NCI-H69 (cell line): ENCODE measurements around the gene ANOS1.
"Not testable (repeated sequence)": the region's sequence is repeated elsewhere in the genome, so short reads cannot be mapped to it uniquely, and the experiment has no call there.

Experiments
- DNase-seq: peaks from one replicate; lab custom pipeline; 2025; lab: John Stamatoyannopoulos, UW

Gene ANOS1, protein sequence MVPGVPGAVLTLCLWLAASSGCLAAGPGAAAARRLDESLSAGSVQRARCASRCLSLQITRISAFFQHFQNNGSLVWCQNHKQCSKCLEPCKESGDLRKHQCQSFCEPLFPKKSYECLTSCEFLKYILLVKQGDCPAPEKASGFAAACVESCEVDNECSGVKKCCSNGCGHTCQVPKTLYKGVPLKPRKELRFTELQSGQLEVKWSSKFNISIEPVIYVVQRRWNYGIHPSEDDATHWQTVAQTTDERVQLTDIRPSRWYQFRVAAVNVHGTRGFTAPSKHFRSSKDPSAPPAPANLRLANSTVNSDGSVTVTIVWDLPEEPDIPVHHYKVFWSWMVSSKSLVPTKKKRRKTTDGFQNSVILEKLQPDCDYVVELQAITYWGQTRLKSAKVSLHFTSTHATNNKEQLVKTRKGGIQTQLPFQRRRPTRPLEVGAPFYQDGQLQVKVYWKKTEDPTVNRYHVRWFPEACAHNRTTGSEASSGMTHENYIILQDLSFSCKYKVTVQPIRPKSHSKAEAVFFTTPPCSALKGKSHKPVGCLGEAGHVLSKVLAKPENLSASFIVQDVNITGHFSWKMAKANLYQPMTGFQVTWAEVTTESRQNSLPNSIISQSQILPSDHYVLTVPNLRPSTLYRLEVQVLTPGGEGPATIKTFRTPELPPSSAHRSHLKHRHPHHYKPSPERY

DNA sequence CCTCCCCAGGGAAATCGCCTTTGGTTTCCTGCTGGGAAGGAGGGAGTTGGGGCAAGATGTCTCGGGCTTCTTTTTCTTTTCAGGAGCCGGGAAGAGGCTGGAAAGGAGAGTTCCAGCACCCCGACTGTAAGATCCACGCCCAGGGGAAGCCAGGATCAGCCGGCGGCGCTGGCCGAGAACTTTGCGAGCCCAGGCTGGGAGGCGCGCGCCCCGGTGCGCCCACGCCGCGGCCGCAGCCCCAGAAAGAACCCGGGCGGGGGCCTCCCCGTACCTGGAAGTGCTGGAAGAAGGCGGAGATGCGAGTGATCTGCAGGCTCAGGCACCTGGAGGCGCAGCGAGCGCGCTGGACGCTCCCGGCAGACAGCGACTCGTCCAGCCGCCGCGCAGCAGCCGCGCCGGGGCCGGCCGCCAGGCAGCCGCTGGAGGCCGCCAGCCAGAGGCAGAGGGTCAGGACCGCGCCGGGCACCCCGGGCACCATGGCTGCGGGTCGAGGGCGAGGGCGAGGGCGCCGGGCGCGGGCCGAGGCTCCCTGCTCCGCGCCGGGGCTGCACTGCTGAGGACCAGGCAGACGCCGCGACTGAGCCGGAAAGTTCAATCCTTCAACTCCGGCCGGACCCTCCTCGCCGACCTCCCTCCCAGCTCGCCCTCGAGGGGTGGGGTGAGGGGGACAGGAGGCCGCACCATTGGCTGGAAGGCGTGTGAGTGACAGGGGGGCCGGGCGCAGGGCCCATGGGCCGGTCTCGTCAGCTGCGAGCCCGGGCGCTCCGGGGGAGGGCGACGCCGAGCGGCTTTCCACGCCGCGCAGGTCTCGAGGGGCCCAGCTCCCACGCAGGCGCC is at the start of gene ANOS1:
Gene ANOS1, minus strand, starts transcription at position 579 of the 837 bp plus-strand sequence. Its CDS starts 101 bp downstream, at position 478.
- DNase-seq = peak; percentile 66

DNA sequence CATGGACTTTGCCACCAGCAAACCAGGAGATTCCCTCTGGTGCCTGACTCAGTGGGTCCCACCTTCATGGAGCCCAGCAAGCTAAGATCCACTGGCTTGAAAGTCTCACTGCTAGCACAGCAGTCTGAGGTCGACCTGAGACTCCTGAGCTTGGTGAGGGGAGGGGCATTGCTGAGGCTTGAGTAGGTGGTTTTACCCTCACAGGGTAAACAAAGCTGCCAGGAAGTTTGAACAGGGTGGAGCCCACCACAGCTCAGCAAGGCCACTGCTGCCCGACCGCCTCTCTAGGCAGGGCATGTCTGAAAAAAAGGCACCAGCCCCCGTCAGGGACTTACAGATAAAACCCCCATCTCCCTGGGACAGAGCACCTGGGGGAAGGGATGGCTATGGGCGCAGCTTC is 41.2 kb upstream of the ANOS1 start:
- DNase-seq = no peak

- DNase-seq = no peak
Observed at GRCh38 chrX:8760021-8760420, 28.1 kb upstream of the ANOS1 start.

- DNase-seq = not testable (repeated sequence)
Observed at GRCh38 chrX:8758706-8759105, 26.8 kb upstream of the ANOS1 start.

DNA sequence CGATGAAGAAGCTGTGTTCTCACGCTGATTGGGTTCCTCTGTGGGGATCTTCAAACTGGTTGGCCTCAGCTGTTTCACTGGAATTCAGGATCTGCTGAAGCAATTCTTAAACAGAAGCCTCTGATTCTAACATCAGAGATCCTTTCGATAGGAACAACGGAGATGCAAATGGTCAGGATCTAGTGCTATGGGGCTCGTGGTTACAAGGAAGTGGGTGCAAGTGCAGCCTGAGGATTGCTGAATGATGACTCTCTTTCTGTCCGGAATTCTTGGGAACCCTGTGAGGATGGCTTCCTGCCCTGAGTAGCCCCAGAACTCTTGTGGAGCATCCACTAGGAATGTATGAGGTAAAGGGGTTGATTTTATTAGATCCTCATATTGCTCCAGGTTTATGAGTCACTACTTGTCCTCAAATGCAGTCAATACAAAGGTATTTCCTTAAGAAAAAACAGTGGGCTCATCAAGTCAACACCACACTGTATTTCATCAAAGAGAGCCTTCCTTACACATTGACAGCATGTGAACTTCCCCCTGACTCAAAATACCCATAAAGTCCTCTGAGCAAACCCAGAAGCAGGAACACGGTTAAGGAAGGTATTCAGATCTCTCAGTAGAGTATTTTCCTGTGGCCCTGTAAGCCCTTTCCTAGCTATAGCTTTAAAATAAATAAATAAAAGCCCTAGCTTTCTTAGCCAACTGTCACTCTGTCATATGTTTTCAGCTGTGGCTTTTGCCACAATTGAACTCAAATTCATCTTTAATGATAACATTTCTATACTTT is 25.9 kb upstream of the ANOS1 start:
- not testable (repeated sequence) for DNase-seq

GRCh38 chrX:8755813-8756212 is 23.9 kb upstream of the ANOS1 start:
- no peak for DNase-seq

DNA sequence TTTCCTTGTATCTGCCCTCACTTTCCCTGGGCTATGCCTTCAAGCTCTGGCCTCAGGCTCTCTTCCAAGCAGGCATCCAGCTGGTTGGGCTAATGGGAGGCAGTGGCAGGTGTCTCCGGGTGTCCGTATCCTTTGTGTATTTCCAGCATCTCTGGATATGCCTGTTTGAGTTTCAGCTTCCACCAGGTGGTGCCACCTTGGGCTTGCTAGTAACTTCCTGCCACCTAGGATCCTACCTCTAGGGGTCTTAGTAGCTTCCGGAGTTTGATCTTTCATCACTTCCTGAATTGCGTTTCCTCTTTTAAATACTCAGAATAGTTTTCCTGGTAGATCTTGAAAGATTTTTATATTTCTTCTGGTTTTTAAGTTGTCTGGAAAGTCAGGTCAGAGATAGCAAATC is 23.2 kb upstream of the ANOS1 start:
- peak; percentile 44 for DNase-seq

GRCh38 chrX:8749697-8750096 is 17.8 kb upstream of the ANOS1 start:
- no peak for DNase-seq

- peak; percentile 28 for DNase-seq
Observed at GRCh38 chrX:8748855-8749254, 16.9 kb upstream of the ANOS1 start.

DNA sequence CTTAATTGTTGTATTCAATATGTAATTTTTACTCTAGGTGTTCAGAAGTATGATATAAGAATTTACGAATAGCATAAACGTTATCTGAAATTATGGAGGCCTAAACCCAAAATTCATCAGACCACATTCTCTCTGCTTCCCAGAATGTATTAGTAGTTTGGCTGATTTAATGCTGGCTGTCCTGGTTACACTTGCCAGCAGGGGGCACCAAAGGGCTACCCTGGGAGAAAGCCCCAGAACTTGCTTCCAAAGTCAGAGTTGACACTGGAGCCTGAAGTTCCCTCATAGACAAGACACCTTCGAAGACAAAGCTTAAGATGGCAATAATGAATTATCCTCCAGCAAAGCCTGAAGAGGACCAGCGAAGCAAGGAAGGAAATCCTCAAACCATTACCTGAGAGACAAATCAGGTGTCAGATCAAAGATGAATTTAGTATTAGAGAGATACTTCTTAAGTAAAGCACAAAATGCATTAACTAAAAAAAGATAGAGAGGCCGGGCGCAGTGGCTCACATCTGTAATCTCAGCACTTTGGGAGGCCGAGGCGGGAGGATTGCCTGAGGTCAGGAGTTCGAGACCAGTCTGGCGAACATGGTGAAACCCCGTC is 11.3 kb upstream of the ANOS1 start:
- peak; percentile 38 for DNase-seq

- peak; percentile 2 for DNase-seq
Observed at GRCh38 chrX:8741981-8742380, 10.0 kb upstream of the ANOS1 start.

DNA sequence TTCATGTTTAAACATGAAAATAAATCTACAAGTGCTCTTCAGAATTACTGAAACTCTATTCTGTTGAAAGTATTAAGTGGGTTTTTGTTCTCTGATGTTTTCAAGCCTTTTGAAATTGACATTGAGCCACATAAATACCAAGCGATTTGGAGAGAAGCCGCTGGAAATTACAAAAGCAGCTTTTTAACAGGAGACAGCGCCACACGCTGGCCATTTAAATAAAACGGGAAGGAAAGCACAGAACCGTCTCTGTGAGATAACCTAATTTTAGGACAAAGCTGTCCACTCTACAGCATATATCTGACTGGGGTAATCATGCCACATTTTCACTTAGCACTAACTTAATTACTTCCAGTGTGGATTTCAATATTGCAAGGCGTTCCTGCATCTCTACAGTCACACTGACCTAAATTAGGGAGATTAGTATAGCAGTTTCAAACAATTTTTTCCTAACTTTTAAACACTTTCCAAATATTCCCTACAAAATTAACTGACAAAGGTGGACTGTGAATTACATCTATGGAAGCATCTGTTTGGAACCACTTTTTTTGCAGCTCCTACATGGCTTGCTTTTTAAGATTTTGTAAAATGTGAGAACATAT is 6.8 kb upstream of the ANOS1 start:
- DNase-seq = peak; percentile 64

DNA sequence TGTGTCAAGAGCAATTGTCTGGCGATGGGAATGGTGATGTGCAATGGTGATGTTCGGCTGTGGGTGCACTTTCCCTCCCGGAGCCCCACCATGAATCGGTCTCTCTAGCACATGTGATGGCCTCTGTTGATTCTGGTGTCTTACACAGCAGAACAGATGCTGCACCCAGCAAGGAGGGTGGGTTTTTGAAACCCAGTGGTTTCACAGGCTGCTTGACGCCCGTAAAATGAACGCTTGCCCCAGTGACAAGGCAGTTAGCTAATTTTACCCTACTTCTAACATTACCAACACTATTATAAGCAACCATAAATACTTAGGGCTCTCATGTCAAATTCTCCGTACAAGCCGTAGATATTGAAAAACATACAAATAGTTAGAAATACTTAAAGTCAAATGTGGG is 5.9 kb upstream of the ANOS1 start:
- DNase-seq = peak; percentile 27

DNA sequence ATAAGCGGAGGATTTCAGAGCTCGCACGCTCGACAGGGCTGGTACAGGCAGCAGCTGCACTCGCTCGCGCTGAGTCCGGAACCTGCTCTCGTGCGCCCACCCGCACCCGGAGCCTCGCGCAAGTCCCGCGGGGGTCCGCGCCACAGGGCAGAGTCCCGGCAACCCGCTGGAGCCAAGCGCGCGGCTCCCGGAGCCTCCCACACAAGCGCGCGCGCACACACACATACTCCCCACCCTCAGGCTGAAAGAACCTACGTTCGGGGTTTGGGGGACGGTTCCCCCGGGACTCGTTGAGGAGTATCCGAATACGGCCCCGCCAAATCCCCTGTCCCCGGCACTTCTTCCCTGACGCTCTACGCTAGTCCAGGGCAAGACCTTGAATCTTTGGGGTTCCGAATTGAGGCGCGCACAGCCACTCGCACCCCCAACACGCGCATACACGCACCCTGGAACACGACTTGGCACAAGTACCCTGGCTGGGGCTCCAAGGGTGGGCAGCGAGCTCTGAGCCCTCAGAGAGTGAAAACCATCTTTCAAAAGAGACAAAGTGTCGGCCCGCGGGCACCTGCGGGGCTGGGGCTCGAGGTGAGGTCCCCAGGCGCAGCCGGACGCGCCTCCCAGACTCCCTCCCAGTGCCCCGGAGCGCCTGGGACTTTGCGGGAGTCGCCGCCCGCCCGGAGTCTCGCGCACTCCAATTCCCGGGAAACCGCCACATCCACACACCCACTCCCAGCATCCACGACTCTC is 952 bp downstream of the ANOS1 start:
- DNase-seq = peak; percentile 28

- no peak for DNase-seq
Observed at GRCh38 chrX:8729811-8730210, 2.1 kb downstream of the ANOS1 start.

GRCh38 chrX:8728932-8729535 is 2.9 kb downstream of the ANOS1 start:
- DNase-seq = peak; percentile 40

GRCh38 chrX:8726031-8726652 is 5.8 kb downstream of the ANOS1 start:
- peak; percentile 90 for DNase-seq

DNA sequence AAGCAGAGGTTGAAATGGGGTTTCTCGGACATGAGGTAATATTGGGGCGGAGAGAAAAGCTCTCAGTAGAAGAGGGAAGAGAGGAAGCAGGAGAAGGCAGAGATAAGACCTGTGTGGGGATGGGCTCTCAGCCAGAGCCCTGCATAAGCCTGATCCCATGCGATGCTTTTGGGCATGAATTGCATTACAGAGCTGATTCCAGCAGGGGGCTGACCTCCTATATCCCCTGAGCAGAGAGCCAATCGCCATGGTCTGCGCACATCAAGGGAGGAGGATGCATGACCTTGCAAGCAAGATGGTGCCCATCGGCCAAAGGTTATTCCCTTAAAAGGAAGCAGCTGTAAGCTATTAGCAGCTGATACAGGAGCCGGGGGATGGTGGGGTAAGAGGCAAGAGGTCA is 7.6 kb downstream of the ANOS1 start:
- peak; percentile 27 for DNase-seq

DNA sequence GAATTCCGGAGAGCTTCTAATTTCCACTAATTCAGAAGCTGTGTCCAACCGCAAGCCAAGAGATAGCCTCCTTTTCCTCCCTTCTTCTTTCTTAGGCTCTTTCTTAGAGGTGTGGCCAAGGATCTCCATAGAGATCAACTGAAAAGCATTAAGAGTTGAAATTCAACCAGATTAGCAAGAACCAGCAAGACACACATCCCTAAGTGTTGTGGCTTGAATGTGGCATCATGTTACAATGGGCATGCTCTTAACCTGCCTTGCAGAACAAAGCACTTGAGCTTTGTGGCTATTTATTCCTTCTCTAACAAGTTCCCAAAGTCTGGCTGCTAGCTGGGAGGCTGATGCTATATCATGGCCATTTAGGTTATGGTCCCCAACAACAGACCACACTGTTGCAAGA is 10.4 kb downstream of the ANOS1 start:
- no peak for DNase-seq
